Stimulated activated CD8-positive, alpha-beta memory T cell treated with anti-CD3 and anti-CD28 coated beads, Interleukin-4, amount 100 ng/mL, for 24 hours (primary cell): Measurements from ENCODE around the gene CARD11.

Experiments used
- DNase-seq: peaks from one replicate; pipeline ENCODE4 v3.0.0-alpha.2; 2020; ENCODE audit warnings: low read depth

The CARD11 gene

DNA sequence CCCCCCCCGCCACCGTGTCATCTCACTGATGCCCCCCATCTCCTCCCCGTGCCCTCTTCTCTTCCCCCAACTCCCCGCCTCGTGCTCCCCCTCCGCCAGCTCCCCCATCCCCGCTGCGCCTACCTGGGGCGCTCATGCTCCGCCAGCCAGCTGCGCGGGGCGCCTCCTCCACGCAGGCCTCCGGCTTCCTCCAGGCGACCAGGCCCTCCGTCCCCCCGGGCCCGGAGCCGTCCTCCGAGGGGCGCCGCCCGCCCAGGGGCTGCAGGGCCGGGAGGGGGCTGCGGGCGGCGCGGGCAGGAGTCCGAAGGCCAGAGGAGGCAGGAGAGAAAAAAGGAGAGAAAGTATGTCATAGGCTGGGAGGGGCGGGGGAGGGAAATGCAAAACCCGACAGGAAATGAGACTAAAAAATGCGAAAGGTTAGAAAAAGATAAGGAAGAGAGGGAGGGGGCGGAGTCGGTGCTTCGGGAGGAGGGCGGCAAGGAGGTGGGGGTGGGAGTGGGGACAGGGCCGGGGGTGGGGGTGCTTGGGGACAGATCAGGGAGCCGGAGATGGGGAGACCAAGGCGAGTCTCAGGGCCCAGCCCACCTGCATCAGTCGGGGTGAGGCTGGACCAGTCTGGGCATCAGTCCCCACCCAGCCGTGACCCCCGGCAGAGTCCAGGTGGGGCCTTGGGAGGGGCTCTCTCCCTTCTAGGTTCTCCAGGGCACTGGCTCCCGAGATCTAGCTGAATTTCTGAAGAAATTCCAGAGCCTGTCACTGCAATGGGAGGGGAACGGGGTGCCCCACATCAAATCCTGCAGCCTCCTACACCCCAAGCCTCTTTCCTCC, at the start of gene CARD11:
CARD11 (minus strand) TSS at position 324 of the 828 bp plus-strand sequence. CDS start 85,361 bp downstream, outside the sequence.
- no peak for DNase-seq

DNA sequence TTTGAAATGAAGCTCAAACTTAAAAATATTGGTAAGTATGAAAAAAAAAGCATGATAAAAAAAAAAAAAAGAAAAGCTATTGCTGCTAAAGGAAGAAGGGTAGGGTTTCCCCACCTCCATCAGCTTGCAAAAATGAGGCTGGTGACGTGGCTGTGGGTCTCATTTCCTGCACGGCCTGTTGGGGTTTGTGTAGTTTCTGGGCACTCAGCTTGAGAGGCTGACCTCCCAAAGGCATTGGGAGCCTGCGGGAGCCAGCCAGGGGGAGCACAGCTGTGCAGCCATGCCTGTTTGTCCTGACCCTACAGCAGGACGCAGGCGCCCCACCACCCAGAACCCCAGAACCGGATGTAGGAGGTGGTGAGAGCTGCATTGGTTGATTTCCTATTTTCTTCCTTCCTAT, 48.8 kb upstream of the CARD11 start:
- DNase-seq, result peak; percentile 55

DNA sequence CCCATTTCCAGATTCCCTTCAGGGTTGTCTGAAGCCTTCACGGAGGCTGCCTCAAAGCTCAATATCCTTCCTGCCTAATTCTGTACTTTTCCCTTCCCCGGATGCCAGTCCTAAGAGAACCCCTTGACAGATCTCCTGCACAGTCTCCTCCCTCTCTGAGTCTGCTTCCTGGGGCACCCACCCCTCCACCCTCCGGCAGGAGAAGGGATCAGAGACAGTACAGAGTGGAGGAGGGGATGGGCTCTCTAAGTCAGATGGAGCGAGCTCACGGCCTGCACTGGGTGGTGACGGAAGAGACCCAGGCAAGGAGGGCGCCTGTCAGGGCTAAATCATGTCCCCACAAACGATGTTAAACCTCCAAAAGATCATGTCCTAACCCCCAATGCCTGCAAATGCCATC, 48.0 kb upstream of the CARD11 start:
- no peak for DNase-seq

DNA sequence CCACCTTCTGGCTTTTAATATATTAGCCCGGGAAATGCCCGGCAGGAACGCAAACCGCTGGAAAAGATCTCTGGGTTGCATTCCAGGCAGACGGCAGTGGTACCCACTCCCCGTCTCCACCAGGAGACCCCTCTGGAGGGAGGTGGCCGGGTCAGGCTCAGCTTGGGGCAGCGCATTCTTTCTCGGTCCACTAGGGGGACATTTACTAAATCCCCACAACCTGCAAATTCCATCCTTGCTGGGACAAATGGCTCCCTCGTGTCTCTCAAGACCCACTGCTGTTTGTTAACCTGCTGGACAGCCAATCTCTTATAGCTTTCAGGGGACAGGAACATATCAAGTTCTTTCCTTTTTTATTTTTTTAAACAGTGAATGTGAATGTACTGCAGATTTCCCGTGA, 45.8 kb upstream of the CARD11 start:
- DNase-seq, result no peak

DNA sequence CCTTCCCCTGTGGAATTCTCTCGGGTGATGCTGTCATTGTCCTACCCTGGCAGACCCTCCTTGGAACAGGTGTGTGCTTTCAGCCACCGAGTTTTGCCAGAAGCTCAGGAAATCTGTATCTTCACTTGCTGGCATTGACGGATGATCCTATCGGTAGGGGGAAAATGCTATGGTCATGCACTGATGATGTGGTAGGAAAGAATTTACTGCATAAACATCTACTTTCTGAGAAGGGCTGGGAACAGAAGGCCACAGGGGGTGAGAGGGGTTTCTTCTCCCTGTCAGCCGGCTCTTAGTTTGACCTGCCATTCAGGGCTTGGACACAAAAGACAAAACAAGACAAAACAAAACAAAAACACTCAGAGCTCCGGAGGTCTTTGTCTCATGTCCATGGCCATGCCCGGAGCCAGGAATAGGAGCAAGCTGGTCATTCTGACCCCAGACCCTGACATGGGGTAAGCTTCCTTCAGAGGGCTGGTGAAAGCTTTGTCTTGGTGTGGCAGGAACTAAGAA, 43.6 kb upstream of the CARD11 start:
- DNase-seq, result no peak

DNA sequence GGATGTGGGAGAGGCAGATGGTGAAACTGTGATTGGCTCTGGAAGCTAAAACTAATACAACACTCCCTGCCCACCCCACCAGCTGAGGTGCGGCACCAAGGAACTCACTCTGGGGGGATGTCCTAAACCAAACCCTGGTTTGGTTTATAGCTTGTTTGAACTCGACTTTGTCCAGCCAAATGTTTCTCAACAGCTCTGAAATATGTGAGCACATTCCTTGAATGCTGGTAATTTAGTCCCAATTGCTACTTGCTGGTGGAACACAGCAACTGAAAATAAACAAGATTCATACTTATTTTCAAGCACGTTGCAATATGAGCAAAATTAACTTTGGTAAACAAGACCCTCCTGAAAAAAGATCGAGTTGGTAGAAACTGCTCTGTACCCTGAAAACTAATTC, 39.7 kb upstream of the CARD11 start:
- no peak for DNase-seq

DNA sequence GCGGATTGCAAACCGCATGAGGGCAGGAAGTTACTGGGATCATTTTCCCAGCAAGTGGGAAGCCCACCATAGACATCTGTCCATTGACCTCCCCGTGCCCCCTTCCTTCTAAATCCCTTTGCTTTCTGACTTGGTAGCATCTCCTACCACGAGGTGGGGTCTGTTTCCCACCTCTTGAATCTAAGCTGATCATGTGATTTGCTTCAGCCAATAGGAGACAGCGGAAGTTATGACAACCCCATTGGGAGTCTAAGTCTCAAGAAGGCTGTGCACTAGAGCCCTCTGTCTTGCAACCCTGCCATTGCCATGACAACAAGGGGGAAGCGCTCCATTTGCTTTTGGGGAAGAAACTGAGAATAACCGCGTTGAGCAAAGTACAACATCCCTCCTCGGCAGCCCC, 39.2 kb upstream of the CARD11 start:
- DNase-seq, result no peak

DNA sequence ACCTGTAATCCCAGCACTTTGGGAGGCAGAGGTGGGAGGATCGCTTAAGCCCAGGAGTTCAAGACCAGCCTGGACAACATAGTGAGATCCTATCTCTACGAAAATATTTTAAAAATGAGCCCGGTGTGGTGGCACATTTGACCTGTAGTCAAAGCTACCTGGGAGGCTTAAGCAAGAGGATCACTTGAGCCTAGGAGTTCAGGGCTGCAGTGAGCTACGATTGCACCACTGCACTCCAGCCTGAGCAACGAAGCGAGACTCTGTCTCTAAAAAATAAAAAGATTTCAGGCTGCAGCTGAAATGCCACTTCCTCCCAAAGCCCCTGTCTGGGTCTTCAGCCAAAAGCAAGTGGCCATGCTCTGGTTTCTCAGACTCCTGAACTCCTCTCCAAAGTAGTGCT, 38.7 kb upstream of the CARD11 start:
- DNase-seq, result no peak

DNA sequence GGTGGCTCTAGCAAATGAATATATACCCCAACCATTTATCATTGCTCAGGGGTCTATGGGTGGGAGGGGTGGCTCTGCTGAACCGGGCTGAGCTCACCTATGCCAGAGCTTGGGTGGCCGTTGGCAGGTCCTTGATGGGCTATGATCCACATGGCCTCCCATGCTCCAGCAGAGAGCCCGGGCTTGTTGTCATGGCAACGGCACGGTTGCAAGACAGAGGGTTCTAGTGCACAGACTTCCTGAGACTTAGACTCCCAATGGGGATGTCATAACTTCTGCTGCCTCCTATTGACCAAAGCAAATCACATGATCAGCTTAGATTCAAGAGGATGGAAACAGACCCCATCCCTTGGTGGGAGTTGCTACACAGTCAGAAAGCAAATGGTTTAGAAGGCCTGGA, 36.4 kb upstream of the CARD11 start:
- DNase-seq, result no peak

DNA sequence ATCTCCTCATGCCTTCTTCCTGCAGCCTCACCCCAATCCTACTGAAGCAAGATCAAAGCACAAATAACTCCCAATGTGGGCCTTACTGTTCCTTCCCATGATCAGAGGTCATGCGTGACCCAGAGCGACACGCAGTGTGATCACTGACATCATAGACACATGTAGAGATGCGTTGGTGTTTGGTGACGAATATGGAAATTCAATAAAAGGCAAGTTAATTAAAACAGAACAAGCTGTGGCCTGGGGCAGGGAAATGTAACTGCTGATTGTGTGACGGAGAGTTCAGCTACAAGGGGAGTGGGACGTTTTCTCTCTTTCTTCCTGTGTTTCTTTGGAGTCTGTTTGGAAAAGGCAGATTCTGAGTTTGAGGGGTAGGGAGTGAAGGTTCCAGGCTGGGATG, 34.8 kb upstream of the CARD11 start:
- no peak for DNase-seq

DNA sequence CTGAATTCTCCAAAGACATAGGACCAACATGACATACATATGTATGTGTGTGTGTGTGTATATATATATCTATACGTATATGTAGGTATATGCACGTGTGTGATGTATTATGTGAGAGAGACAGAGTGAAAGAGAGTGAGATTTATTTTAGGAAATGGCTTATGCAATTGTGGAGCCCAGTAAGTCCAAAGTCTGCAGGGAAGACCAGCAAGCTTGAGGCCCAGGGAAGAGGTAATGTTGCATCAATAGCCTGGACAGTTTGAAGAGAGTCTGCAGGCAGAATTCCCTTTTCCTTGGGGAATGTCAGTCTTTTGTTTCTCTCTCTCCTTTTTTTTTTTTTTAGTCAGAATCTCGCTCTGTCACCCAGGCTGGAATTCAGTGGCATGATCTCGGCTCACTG, 33.0 kb upstream of the CARD11 start:
- DNase-seq, result no peak

DNA sequence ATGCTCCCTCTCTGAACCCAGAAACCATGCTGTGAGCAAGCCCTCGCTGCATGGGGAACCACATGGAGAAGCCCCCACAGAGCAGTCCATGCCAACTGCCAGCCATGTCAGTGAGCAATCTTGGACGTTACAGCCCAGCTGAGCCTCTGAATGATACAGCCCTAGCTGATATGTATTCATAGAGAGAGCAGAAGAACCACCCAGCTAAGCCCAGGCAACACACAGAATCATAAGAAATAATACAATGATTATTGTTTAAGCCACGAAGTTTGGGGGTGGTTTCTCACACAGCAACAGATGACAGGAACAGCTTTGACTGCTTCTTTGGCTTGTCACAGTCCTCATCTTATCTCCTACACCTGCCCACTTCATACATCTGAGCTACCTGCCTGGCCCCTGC, 32.5 kb upstream of the CARD11 start:
- DNase-seq, result no peak

DNA sequence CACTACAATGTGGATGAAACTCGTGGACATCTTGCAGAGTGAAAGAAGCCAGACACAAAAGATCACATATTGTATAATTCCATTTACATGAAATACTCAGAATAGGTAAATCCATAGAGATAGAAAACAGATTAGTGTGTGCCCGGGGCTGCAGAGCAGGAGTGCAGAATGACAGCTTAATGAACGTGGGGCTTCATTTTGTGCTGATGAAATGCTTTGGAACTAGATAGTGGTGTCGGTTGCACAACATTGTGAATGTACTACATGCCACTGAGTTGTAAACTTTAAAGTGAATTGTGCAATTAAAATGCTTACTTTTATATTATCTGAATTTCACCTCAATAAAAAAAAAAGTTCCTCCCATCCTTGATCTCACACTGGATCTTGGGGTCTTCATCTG, 31.8 kb upstream of the CARD11 start:
- no peak for DNase-seq

DNA sequence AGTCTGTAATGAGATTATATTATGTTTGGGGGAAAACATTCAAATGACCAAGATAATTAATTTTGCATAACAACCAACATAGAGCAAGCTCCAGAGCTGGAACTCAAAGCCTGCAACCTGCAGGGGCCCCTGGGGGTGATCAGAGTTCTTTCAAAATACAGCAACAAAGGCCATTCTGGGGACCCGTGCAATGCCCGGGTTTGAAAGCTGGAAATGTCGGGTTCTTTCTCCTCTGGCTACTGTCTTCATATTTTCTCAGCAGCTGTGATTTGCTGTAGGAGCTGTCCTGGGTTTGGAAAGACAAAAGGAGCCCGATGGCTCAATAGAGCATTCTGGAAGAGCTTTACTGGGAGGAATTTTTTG, 30.8 kb upstream of the CARD11 start:
- no peak for DNase-seq

DNA sequence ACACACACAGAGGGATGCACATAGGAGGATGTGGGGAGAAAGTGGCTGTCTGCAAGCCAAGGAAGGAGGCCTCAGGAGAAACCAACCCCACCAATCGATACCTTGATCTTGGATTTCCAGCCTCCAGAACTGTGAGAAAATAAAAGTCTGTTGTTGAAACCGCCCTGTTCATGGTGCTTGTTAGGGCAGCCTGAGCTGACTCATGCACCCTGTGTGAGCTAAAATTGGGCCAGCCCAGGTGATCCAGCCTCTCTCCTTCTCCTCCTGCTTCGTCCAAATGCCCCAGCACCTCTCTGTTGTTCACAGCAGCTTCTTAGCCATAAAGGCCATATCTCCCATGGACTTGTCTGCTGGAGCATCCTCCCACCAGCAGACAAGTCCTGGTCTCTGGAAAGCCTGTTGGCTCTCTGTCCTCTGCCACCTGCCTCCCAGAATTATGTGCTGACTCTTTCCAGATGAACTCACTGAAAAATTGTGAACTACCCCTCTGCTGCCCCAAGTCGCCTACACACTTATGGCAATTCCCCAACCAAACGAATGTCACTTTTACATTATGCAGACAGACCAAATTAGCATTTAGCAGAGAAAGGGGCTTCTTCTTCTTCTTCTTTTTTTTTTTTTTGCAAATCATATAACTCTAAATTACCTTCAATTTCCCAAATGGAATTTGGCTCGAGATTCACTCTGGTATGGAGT, 30.2 kb upstream of the CARD11 start:
- no peak for DNase-seq

DNA sequence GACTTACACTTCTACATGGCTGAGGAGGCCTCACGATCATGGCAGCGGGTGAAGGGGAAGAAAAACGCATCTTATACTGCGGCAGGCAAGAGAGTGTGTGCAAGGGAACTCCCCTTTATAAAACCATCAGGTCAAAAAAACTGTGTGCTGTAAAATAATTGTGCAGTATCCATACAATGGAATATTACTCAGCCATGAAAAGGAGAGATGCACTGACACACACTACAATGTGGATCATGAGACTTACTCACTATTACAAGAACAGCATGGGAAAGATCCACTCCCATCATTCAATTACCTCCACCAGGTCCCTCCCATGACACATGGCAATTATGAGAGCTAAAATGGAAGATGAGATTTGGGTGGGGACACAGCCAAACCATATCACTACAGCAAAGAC, 27.2 kb upstream of the CARD11 start:
- DNase-seq, result no peak

DNA sequence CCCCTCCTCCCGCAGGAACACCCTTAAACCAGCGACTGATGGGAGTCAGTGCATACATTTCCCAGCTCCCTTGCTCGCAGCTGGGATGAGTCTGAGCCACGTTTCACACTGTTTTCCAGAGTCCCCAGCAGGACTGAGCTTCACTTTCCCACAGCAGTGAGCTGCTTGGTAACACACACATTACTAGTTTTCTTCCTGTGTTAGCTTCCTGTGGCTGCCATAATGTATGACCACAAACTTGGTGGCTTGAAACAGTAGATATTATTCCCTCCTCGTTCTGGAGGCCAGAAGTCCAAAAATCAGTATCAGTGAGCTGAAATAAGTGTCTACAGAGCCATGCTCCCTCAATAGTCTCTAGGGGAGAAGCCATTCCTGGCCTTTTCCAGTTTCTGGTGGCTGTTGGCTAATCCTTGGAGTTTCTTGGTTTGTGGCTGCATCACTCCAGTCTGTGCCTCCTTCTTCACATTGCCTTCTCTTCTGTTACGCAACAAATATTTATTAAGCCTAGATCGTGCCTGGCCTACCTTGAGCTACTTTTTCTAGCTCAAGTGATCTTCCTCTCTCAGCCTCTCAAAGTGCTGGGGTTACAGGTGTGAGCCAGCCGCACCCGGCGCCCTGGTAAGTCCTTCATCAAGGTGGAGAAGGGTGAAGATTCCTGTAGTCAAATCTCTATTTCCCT, 26.2 kb upstream of the CARD11 start:
- no peak for DNase-seq

DNA sequence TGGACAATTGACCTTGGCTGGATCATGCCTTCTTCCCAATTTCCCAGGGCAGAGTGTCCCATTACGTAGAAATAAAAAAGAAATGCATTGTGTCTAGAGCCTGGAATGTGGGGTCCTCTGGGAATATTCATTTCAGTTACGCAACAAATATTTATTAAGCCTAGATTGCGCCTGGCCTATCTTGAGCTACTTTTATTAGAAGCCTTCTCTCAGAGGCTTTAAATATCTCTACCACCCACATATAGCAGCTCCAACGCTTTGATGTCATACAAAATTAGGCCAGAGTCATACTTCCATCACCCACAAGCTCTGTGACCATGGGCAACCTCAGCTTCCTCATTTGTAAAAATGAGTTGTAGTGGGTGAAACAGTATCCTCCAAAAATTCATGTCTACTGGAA, 24.9 kb upstream of the CARD11 start:
- no peak for DNase-seq

DNA sequence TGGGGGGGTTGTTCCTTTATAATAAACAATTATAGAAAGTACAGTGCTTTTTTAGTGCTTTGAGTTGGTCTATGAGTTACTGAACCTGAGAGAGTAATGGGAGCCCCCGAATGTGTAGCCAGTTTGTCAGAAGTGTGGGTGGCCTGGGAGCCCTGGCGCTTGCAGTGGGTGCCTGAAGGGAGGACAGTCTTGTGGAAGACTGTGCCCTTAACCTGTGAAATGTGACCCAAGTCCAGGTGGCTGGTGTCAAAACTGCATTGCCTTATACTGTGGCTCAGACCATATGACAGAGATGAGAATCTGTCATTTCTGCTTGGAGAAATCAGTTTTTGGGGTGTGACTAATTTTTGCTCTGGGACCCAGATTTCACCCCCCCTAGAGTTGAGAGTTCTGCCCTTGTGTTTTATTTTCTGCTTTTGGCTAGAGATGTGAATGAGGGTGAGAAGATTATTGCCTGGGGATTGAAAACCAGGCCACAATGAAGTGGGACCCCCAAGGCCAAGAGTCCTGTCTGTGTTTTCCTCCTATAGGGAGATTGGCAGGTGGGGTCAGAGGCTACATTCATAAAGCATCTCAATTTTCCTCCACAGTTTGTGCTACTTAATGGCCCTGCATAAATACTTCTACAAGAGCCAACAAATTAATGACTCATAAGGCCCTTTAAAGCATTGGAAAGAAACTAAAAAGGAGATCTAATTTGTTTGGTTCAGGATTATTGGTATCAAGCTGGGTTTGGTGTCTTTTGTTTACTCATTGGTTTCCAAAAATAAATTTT, 24.1 kb upstream of the CARD11 start:
- DNase-seq, result no peak

DNA sequence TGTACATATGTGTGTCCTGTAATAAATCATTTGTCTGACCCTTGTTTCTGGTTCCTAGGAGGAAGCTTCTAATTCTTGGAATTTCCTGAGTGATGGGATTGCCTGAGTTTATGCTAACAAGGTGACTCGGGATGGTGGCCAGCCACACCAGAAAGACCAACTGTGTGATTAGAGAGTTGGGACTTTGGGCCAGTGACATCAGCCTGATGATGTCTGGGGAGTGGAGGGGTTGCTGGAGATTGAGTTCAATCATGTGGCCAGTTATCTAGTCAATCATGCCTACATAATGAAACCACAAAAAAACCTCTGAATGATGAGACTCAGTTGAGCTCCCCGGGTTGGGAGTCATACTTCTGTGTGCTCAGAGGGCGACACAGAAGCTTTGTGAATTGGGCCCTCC, 23.5 kb upstream of the CARD11 start:
- no peak for DNase-seq

DNA sequence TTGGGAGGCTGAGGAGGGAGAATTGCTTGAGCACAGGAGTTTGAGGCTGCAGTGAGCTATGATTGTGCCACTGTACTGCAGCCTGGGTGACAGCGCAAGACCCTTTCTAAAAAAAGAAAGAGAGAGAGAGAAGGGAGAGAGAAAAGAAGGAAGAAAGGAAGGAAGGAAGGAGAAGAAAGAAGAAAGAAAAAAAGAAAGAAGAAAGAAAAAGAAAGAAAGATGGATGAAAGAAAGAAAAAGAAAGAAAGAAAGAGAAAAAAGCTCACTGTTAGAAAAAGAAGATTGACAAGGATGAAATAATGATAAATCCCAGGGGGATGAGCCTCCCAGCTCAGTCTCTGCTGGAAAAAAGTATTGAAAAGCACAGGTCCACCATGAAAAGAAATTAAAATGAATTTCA, 22.8 kb upstream of the CARD11 start:
- no peak for DNase-seq

DNA sequence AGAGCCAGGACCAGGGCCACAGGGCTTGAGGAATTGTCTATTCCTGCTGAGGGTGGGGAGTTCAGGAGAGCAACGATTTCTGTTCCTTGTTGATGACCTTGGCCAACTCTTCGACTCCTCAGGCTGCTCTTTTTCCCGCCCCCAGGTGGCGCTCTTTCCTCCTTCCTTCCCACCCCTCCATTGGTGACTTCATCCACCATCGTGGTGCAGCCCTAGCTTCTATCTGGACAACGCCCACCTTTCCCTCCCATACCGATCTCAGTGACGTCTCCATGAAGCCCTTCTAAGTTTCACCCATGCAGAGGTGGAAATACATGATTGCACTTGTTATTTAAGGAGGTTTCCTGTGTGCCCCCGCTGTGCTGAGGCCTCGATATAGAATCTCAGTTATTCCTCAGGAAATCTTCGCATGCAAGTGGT, 22.1 kb upstream of the CARD11 start:
- DNase-seq, result no peak
